Putamen (tissue), 1 donor: ENCODE measurements around the gene CNIH2.
"Not testable (repeated sequence)": the region's sequence is repeated elsewhere in the genome, so short reads cannot be mapped to it uniquely, and the experiment has no call there.

ENCODE experiments used
- DNase-seq: peaks from one replicate; pipeline ENCODE4 v3.0.0-alpha.2; 2016; ENCODE audit warnings: low spot score

CNIH2 gene

DNA sequence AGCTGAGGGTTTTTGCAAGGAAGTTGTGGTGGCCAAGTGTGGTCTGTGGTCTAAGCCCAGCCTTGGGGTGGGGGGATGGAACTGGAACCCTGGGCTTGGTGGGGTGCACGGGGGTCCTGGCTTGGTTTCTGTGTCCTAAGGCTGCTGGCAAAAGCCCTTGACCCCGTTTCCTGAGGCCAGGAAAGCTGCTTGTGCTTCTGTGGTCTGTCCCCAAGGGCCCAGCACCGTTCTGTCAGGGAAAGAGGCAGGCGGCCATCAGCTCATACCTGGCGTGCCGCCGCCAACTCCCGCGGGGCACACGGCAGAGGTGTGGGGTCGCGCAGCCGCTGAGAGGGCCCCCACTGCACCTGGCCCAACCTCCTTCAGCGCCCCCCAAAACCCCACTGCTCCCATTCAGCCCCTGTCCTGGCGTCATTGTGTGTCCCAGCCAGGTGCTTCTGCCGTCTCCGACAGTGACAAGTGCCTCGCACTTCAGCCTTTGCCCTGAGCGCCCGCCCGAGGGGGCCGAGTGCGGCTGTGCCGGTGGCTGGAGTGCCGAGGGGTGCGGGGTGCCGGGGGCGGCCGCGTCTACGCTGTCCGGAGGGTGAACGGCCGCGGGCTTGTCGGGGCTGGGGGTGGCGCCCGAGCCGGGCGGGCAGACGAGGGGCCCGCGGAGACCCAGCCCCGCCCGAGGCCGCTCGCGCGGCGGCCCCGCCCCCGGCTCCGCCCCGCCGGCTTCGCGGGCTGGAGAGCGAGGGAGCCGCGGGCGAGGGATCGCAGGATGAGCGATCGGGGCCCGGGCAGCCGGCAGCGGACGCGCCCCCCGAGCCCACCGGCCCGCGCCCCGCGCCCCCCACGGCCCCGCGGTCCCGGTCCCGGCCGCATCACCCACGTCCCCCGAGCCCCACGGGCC lies at the start of gene CNIH2:
Gene CNIH2, plus strand, starts transcription at position 705 of the 892 bp plus-strand sequence. CDS start 282 bp downstream, outside the sequence.
- no peak for DNase-seq

DNA sequence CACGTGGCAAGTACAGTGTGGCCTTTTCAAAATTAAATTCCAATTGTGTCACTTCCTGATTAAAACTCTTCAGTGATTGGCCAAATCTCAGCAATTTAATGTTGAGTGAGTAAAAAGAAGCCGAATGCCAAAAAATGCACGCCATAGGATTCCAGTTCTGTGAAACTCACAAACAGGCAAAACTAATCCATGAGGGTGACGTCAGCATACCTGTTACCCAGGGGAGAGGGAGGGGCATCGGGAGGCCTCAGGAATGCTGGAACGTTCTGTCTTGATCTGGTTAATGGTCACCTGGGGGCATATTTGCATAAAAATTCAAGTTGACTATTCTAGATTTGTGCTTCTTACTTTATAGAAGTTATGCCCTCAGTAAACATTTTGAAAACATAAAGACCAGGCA lies 49.5 kb upstream of the CNIH2 start:
- DNase-seq: no peak

DNA sequence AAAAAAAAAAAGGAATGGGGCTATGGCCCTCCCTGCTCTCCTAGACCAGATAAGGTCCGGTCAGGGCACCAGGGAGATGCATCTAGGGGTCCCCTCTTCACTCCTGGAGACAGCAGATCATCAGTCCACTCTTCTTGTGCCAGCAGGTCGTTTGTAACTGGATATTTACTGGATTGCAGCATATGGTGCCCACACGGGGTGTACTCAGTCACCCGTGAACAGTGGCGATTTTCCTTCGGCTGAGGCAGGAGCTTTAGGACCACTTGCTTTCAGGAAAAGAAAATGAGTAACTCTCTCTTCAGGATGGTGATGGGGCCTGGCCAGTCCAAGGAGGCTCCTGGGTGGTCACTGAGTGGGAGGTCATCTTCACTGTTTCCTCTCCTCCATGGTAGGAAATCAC lies 47.8 kb upstream of the CNIH2 start:
- no peak for DNase-seq

DNA sequence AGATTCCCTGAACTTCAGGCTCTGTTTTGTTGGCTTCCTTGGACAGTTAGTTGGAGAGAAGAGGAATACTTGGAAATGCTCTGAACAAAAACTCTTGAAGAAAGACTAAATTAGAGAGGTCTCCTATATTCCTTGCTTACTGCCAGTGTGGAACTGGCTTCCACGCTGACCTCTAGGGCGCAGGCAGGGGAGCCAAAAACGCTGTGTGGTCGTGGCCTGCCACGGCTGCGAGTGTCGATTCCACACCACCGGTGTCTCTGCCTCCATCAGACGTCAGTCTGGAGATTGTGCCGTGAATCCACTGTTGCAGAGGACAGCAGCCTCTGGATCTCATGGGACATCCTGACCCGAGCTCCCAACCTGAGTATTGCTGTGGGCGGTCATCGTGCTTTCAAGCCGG lies 47.0 kb upstream of the CNIH2 start:
- no peak for DNase-seq

DNA sequence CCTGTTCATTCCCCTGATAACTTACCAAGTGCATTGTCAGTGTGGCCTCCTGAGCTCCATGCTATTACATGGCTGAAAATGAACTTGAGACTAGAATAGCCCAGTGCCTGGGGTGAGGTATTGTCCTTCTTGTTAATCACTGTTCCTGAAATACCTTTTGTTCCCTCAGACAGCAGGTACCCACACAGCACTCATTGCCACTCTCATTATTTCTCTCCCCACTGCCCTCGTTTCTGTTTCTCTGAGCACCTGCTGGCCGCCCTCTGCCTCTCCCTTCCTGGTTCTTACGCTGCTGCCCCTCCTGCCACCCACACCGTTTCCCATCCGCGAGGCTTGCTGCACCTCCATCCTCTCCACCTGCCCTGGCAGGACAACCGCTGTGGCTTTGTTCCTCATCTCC lies 46.4 kb upstream of the CNIH2 start:
- no peak for DNase-seq

DNA sequence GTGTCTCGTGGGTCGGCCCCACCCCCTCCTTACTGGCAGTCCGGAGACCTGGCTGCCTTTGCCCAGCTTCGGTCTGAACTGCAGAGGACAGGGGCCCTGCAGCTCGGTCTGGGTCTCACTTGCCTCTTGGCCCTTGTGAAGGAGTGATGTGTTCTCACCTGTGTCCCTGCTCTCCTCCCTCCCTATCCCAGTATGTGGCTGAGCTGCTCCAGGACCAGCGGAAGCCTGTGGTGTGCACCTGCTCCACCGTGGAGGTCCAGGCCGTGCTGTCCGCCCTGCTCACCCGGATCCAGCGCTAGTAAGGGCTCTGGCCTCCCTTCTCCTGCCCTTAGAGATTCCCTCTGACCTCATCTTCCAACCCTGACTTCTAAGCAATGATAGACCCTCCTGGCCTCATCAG lies 45.2 kb upstream of the CNIH2 start:
- DNase-seq: no peak

DNA sequence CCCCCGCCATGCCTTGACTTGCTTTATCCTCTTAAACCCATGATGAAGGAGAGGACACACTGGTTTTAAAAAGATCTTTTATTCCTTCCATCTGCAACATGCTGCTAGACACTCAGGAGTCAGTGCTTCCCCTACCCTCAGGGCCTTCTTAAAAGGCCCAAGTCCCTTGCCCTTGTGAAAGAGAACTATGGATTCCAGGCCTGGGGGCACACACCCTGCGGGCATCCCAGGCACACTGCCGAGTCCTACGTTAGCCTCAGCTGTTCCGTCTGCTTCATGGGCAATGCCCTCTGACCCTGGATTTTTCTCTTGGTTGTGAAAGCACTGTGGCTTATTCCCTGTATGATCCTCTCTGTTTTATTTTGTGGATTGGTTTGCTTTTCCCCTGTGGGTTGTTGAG lies 44.7 kb upstream of the CNIH2 start:
- no peak for DNase-seq

DNA sequence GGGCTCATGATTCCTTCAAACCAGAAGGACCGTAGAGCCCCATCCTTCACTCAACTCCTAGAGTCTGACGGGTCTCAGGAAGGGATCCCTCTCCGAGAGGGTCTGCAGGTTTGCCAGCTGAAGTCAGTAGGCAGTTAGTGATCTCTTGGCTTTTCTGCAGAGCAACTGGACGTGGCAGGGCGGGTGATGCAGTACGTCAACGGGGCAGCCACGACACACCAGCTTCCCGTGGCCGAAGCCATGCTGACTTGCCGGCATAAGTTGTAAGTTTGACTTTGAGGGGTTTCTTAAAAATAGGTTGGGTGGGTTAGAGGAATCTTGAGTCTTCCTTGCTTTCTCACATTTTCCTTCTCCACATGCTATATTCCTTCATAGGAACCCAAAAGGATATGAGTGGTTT lies 42.8 kb upstream of the CNIH2 start:
- no peak for DNase-seq

DNA sequence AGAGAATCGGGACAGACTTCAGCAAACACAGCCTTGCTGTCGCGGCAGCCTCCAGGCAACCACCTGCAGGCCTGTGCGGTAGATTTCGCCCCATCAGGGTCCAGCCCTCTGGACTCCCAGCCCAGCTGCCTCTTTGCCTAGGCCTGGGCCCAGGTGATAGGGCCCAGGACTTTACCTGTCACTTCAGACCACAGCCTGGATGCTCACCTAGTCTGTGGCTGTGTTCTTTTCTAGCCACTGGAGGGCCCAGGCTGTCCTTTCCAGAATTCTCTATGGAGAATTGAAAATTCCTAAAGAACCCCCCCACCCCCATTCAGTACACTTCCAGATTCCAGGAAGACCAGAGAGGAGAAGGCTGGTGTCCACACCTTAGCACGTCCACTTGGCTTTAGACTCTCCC lies 40.1 kb upstream of the CNIH2 start:
- DNase-seq: no peak

DNA sequence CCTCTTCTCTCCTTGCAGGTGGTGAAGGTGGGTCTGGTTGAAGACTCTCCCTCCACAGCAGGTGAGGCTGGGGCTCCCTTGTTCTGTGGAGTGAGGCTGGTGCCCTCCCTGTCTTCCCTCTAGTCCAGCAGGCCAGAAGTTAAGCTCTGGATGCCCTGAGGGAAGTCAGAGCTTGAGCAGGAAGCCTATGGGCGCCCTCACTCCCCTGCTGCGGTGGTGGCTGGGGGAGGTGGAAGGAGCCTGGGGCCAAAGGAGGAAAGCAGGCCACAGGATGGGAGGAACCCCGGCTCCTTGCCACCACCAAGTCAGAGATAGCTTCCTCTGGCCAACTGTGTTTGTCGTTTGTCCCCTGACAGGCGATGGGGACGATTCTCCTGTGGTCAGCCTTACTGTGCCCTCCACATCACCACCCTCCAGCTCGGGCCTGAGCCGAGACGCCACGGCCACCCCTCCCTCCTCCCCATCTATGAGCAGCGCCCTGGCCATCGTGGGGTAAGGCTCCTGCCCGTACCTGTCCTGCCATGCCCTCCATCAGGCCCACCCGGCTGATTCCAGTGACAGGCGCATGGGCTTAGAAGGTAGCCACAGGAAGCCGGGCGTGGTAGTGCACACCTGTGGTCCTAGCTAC lies 39.1 kb upstream of the CNIH2 start:
- no peak for DNase-seq

DNA sequence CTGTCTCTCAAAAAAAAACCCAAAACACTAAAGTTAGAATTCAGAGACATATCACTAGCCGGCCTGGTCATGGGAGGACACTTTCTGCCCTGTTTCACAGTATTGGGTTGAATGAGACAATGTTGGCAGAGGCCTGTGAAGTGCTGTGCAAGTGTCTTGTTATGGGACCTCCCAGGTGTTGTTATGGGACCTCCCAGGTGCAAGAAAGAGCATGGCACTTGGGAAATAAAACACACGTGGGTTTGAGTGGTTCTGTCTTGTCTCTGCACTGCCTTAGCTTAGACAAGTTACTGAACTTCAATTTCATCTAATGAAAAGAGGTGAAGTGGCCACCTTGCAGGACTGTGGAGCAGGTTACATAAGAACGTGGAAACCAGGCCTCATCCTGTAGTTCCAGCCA lies 38.5 kb upstream of the CNIH2 start:
- no peak for DNase-seq

DNA sequence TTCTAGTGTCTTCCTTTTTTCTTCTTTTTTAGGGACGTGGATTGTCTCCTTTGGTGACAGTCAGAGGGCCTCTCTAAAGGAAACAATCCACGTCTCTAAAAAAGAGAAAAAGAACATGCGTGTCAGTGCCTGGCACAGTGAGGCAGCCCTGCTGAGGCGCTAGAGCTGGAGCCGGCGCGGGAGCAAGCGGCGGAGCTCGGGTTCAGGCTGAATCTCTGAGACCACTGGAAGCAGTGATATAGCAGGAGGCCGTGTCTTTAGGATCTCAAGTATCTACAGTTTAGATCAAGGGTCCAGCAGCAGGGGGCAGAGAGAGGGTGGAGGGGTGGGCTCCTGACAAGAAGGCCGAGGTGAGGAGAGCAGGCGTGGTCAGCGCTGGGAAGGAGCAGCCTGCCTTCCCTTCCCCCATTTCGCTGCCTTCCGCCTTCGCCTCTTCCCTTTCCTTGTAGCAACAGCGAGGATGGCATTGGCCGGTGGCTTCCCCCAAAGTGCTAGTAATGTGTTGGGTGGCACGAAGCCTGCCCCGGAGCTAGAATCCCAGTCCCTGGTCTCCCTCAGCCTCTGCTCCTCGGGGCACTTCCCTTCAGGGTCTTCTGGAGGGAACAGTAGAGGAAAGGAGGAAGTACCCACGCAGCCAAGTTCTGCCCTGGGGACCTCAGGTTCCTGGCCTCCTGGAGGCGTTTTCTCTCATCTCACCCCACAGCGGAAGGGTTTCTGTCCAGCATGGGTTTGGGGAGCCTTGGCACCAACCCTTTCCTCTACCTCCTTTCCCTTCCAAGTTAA lies 37.8 kb upstream of the CNIH2 start:
- no peak for DNase-seq

DNA sequence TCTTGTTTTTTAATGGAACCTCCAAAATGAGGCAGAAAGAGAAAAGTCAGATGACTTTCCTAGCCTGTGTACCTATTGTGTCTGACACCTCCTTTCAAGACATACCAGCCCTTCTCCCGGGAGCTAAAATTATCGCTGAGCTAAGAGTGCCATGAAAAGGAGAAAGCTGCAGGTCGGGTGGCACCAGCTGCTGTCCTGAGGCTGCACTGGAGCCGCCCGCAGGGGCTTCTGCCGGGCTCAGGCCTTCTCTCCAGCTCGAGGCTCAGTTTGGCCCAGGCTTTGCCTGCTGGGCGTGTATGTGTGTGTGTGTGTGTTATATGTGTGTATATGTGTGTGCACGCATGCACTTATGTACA lies 37.2 kb upstream of the CNIH2 start:
- no peak for DNase-seq

DNA sequence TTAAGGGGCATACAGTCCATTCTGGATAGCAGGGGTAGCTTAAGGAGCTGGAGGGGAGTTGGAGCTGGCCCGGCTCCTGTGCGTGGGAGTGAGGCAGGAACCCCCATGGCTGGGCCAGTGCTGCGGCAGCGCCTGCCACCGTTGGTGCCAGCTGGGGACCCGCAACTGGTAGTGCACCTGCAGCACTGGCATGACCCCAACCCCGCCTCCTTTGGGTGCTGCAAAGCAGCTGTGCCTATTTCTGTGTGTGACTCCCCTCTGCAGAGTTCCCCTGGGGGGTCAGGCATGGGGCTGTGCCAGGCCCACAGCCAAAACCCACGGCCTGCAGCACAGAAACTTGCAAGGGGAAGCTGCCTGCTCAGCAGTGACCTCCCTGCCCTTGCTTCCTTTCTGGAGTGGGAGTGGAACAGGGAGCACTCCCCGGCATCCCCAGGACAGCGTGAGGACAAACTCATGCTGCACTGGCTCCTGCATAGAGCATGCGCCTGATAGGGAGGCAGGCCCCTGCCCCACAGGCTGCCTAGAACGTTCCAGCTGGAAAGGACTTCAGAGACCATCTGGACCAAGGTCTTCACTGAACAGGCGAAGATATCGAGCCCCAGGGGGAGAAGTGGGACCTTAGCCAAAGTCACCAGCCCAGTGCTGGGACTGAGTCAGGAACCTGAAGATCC lies 35.7 kb upstream of the CNIH2 start:
- no peak for DNase-seq

DNA sequence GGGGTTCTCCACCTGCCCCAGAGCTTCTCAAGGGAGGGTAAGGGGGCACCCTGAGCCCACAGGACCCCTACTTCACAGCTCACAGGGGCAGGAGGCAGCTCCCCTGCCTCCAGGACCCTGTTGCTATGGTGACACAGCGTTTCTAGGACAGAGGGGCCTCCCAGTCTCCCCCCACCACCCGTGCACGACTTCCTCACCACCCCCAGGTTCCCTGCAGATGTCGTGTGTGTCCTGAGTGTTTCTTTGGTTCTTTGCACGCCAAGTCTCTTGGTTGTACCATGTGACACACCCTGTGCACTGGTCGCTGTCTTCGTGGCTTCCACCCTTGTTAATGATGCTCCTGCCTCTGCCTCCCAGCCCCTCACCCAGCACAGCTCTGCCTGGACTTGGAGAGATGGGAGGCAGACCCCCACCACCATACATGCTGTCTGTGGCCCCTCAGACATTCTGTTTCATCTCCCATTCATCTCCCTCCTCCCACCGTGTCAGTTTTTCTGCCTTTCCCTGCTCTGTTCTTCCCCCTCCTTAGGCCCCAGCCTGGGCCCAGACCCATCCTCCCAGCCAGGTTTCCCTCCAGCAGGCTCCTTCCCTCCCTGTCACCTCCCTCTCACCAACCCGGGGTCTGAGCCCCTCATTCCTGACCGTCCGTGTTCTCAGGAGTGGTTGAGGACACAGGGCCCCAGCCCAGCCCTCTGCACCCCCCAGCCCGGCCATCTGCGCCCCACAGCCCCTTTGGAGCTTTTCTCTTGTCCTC lies 34.0 kb upstream of the CNIH2 start:
- no peak for DNase-seq

DNA sequence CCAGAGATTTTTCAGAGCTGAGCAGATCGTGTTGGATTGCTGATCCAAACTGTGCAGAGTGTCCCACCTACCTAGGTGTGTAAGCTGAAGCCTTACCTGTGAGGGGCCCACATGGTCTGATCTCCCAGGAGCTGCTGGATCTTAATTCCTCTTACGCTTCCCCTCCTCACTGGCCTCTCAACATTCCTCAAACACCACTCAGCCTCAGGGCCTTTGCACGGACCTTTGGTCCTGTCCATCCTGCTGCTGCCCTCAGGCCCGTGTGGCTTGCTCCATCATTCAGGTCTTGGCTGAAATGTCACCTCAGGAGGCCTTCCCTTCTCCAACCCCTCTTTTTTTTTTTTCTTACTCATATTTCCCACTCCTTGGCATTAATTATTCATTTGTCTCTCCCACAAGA lies 30.7 kb upstream of the CNIH2 start:
- no peak for DNase-seq

DNA sequence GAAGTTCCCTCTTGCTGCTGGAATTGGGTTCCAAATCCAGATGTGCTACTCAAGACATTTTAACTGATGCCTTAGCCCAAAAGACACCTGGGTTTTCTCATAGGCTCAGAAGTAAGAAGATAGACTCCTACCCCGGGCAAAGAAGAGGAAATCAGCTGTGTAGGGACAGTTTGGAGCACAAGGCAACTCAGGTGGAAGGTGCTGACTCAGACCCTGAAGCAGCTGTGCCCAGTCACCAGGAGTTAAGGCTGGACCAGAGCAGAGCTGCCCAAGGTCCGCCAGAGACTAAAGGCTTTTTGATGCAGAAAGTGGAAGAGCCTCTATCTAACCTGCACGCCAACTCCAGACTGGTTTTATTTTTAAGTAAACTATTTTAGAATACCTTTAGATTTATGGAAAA lies 30.2 kb upstream of the CNIH2 start:
- no peak for DNase-seq

DNA sequence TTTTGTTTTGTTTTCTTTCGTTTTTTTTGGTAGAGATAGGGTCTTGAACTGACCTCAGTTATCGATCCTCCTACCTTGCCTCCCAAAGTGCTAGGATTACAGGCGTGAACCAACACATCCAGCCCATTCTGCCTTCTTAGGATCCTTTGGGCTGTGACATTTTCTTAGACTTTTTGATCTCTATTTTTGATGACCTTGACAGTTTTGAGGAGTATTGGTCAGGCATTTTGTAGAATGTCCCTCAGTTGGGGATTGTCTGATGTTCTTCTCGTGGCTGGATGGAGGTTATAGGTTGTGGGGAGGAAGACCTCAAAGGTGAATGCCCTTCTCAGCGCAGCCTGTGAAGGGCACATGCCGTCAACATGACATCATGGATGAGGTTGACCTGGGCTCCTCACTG lies 29.1 kb upstream of the CNIH2 start:
- no peak for DNase-seq

DNA sequence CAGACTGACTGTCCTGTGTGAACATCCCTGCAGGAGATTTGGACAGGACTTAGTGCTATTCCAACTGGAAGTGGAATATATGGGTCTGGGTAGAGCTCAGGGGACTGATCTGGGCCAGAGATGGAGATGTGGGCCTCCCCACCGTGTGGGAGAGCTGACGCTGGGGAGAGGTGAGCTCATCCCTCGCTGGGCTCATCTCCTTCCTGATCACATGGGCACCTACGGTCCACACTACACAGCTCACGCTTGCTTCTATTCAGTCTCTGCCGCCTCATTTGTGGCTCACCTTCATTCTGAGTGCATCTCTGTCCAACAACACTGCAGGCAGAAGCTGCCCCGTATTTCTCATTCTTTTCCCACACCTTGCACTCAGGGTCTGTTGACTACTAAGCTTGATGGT lies 26.2 kb upstream of the CNIH2 start:
- no peak for DNase-seq

DNA sequence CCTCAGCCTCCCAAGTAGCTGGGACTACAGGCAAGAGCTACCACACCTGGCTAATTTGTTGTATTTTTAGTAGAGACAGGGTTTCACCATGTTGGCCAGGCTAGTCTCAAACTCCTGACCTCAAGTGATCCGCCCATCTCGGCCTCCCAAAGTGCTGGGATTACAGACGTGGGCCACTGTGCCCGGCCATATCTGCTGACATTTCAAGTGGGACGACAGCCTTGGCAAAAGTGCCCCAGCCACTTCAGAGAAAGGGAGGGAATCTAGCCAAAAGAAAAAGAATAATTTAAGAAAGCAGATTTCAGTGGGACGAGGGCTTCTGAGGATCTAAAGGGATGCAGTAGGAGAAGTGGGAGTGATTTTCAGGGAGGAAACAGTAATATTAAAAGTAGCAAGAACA lies 24.9 kb upstream of the CNIH2 start:
- DNase-seq: not testable (repeated sequence)

DNA sequence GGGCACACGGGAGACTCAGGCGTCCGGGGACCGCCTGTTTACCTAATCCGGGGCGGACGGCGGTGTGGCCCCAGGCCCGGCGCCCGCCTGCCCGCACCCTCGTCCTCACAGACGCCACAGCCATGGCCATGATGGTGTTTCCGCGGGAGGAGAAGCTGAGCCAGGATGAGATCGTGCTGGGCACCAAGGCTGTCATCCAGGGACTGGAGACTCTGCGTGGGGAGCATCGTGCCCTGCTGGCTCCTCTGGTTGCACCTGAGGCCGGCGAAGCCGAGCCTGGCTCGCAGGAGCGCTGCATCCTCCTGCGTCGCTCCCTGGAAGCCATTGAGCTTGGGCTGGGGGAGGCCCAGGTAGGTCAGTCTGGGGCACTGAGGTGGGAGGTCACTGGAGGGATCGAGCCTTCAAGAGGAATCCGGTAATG lies 19.5 kb upstream of the CNIH2 start:
- no peak for DNase-seq

DNA sequence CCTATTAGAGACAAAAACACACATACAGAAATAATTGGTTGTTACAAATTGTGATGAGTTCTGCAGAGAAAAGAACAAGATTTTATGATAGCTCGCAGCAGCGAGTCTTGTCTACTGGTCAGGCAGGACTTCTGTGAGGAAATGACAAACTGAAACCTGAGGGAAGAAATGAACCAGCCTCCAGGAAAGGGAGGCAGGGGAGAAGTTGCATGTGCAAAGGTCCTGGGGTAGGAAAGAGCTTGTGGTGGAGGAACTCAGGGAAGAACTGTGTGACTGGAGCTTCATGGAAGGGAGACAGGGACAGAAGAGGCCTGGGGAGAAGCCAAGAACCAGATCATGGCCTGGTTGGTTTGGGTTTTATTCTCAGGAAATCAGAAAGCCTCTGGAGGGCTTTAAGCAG lies 18.8 kb upstream of the CNIH2 start:
- no peak for DNase-seq
